Measurements from ENCODE around the gene ERI3.

Gene ERI3

DNA sequence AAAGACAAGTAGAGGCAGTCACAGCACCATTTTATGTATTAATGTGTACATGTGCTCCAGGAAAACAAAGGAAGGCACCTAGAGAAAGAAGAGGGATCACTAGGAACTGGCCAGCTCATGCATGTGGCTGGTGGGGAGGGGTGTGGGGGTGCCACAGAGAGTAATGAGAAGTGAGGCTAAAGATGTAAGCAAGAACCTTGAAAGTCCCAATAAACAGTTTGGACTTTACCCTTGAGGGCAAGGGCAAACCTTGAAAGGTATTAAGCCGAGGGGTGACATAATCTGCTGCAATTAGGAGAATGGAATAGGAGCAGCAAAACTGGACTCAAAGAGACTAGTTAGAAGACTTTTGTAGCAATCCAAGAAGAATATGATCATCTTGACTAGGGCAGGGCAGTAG is 51.5 kb downstream of the ERI3 start:
- H3K4me3 ChIP-seq (replicated peaks; ENCODE audit: low read depth, low read length): no peak overlapping the region
- no peak for DNase-seq (ENCODE audit: extremely low read depth, insufficient read length)
- no peaks in the 10 kb centered on the region for H3K27me3 ChIP-seq (replicated peaks; ENCODE audit: control insufficient read depth, insufficient read depth, low read length)
- H3K36me3 ChIP-seq (ENCODE audit: control insufficient read depth, insufficient read depth, low read length): peaks cover 10% of the 10 kb centered on the region
- TF ChIP-seq CTCF (IDR thresholded peaks at IDR 0.05; ENCODE audit: insufficient read depth, low read length, poor library complexity, severe bottlenecking): no peak

DNA sequence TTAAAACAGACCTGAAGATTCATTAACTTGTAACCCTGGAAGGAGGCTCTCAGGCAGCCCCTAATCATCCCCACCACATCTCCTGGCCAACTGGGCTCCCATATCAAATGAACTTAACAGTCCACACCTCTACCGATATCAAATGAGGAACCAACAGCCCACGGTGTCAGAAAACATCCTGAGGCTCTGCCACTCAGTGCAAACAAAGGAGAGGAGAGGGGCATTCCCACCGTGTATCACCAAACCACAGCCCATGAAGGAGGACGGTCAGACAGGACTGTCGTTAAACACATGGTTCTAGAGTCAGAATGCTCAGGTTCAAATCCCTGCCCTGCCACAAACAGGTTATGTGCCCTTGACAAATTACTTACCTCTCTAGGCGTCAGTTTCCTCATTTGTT is 52.5 kb downstream of the ERI3 start:
- no peak for DNase-seq (ENCODE audit: extremely low read depth, insufficient read length)
- H3K36me3 ChIP-seq (ENCODE audit: control insufficient read depth, insufficient read depth, low read length): peaks cover 8% of the 10 kb centered on the region
- TF ChIP-seq CTCF (IDR thresholded peaks at IDR 0.05; ENCODE audit: insufficient read depth, low read length, poor library complexity, severe bottlenecking): no peak
- H3K4me3 ChIP-seq (replicated peaks; ENCODE audit: low read depth, low read length): no peak overlapping the region
- no peaks in the 10 kb centered on the region for H3K27me3 ChIP-seq (replicated peaks; ENCODE audit: control insufficient read depth, insufficient read depth, low read length)

DNA sequence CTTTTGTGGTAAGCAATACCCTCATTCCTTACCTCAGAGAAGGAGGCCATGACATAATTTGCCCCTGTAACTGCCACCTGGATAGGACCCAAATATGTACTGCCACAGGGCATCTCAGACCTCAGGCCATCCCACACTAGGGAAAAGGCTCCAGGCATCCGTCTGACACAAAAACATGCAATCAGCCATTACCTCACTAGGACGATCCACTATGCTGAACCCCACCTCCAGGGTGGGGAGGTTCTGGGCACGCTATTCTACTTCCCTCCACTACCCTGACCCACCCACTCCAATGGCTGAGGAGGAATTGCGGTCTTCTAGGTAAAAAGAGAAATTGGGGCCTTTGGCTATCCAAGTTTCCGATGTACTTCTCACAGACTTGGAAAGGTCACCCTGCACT is 53.6 kb downstream of the ERI3 start:
- H3K36me3 ChIP-seq (ENCODE audit: control insufficient read depth, insufficient read depth, low read length): peaks cover 8% of the 10 kb centered on the region
- no peaks in the 10 kb centered on the region for H3K27me3 ChIP-seq (replicated peaks; ENCODE audit: control insufficient read depth, insufficient read depth, low read length)
- no peak for TF ChIP-seq CTCF (IDR thresholded peaks at IDR 0.05; ENCODE audit: insufficient read depth, low read length, poor library complexity, severe bottlenecking)

DNA sequence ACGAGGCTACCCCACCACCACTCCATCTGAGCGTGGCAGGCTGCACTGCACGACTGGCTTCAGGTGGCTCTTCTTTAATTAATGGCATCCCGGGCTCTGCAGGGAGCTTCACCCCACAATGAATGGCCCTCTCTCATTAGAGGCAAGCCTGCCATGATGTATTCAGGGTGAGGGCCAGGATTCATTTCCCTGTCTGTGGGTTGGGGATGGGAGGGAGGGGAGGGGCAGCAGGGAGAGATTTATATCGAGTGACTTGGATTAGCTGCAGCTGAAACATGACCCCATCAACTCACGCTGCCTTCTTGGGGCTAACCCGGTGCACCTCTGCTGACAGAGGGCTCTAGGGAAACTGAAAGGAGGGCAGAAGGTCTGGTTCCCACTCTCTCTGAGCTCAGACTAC is 54.2 kb downstream of the ERI3 start:
- Histone ChIP-seq H3K4me3 (replicated peaks; ENCODE audit: low read depth, low read length) (no peak overlapping the region), H3K36me3 (ENCODE audit: control insufficient read depth, insufficient read depth, low read length) (peaks cover 8% of the 10 kb centered on the region), H3K27me3 (replicated peaks; ENCODE audit: control insufficient read depth, insufficient read depth, low read length) (no peaks in the 10 kb centered on the region)
- DNase-seq (ENCODE audit: extremely low read depth, insufficient read length): no peak
- TF ChIP-seq CTCF (IDR thresholded peaks at IDR 0.05; ENCODE audit: insufficient read depth, low read length, poor library complexity, severe bottlenecking): no peak

More for the DNA sequence above, 53.6 kb downstream of the ERI3 start:
- no peak for DNase-seq (ENCODE audit: extremely low read depth, insufficient read length)
- no peak overlapping the region for H3K4me3 ChIP-seq (replicated peaks; ENCODE audit: low read depth, low read length)

- Histone ChIP-seq H3K36me3 (ENCODE audit: control insufficient read depth, insufficient read depth, low read length) (peaks cover 8% of the 10 kb centered on the region), H3K4me3 (replicated peaks; ENCODE audit: low read depth, low read length) (no peak overlapping the region), H3K27me3 (replicated peaks; ENCODE audit: control insufficient read depth, insufficient read depth, low read length) (no peaks in the 10 kb centered on the region)
- DNase-seq (ENCODE audit: extremely low read depth, insufficient read length): no peak
- TF ChIP-seq CTCF (IDR thresholded peaks at IDR 0.05; ENCODE audit: insufficient read depth, low read length, poor library complexity, severe bottlenecking): no peak
Observed at GRCh38 chr1:44297695-44298400, 57.2 kb downstream of the ERI3 start.

DNA sequence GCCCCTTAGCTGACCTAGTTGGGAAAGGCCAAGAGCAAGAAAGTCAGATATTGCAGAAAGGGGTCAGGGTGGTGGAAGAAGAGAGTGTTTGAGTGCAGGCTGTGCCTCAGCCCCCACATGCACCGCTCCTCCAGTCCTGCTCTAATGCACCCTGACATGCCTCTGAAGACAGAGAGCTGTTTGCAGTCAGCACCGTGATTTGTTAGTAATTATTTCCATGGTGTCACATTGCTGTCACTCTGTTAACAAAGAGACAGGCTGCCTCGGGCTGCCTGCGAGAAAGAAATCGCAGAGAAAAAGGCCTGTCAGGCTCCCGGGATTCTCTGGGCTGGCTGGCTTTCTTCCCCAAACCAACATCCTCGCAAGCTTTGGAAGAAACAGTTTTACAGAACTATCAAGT is 58.3 kb downstream of the ERI3 start:
- no peaks in the 10 kb centered on the region for H3K27me3 ChIP-seq (replicated peaks; ENCODE audit: control insufficient read depth, insufficient read depth, low read length)
- no peak for TF ChIP-seq CTCF (IDR thresholded peaks at IDR 0.05; ENCODE audit: insufficient read depth, low read length, poor library complexity, severe bottlenecking)
- DNase-seq (ENCODE audit: extremely low read depth, insufficient read length): no peak
- no peak overlapping the region for H3K4me3 ChIP-seq (replicated peaks; ENCODE audit: low read depth, low read length)
- H3K36me3 ChIP-seq (ENCODE audit: control insufficient read depth, insufficient read depth, low read length): peaks cover 7% of the 10 kb centered on the region

Data from GM06990 (cell line).